ENCODE data around the gene GINS1.

The GINS1 gene

DNA sequence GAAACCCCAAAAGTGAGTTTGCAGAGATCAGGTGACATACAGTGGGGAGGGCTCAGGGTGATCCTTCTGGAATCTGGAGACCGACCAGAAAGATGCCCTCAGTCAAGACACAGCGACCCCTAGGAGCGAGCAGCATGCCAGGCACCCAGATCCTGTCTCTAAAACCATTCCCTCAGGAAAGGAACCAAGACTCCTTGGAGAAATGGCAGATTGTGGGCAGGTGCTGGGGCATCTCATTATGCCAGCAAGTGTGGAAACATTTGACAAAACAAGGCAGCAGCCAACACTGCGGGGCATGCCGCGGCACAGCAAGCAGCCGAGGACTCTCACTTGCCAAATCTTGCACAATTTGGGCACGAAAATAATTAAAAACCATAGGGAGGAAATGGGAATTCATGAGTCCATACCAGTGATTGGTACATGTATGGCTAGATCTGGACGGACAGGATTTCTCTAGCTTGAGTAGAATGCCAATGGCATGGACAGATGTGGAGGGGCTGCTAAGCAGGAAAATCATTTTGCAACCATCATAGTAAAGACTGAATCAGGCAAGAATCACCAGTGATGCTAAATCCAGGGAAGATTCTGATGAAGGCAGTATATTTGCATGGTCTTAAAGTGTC lies 76.9 kb downstream of the GINS1 start:
- TF ChIP-seq, protein P1, sequence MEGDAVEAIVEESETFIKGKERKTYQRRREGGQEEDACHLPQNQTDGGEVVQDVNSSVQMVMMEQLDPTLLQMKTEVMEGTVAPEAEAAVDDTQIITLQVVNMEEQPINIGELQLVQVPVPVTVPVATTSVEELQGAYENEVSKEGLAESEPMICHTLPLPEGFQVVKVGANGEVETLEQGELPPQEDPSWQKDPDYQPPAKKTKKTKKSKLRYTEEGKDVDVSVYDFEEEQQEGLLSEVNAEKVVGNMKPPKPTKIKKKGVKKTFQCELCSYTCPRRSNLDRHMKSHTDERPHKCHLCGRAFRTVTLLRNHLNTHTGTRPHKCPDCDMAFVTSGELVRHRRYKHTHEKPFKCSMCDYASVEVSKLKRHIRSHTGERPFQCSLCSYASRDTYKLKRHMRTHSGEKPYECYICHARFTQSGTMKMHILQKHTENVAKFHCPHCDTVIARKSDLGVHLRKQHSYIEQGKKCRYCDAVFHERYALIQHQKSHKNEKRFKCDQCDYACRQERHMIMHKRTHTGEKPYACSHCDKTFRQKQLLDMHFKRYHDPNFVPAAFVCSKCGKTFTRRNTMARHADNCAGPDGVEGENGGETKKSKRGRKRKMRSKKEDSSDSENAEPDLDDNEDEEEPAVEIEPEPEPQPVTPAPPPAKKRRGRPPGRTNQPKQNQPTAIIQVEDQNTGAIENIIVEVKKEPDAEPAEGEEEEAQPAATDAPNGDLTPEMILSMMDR (IDR thresholded peaks at IDR 0.05; ENCODE audit: insufficient read depth, missing control alignments): no peak
- no peak for FAIRE-seq

DNA sequence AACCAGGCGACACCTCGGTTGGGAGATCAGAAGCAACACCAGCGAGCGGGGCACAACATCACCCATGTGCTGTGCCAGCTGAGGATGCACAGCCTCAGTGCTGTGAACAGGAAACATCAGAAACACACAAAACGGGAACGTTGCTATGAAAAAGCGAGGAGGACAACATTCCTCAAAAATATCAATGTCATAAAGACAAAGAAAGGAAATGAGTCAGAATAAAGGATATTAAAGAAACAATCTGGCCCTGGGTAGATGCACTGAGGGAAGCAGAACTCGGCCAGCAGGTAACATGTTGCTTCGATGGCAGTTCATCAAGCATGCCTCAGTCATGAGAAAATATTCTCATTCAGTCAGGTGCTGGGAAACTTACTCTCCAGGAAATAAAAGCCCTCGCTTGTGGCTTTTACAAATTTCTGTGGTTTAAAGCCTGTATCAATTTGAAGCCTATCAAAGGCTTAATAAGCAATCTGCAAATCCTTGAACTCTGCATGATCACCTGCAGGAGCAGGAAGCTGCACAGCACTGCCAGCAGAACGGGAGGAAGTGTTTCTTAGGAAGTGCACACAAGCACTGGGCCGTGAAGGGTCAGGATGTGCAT lies 77.5 kb downstream of the GINS1 start:
- TF ChIP-seq, protein P1 (IDR thresholded peaks at IDR 0.05; ENCODE audit: insufficient read depth, missing control alignments): no peak
- no peak for FAIRE-seq
- DNase-seq (ENCODE audit: insufficient read length, low spot score): no peak

More for the DNA sequence above, 76.9 kb downstream of the GINS1 start:
- no peak for DNase-seq (ENCODE audit: insufficient read length, low spot score)

DNA sequence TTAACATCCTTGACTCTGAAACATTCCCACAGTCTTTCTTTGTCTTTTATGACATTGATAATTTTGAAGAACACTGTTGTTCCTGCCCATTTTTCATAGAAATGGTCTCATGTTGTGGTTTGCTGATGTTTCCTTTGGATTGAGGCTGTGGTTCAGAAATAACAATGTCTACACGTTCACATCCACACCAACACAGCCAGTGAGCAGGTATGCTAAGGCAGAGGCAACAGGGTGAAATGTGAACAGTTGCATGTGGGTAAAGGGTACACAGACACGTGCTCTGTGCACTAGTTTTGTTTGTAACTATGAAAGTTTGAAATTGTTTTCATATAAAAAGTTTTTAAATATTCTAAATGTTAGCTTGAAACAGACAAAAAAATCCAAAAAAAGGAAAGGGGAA lies 78.4 kb downstream of the GINS1 start:
- DNase-seq (ENCODE audit: insufficient read length, low spot score): no peak

GRCh38 chr20:25486377-25486776 lies 78.9 kb downstream of the GINS1 start:
- DNase-seq (ENCODE audit: insufficient read length, low spot score): no peak
- FAIRE-seq: no peak
- TF ChIP-seq, protein P1 (IDR thresholded peaks at IDR 0.05; ENCODE audit: insufficient read depth, missing control alignments): no peak

More for the DNA sequence above, 78.4 kb downstream of the GINS1 start:
- no peak for FAIRE-seq
- TF ChIP-seq, protein P1 (IDR thresholded peaks at IDR 0.05; ENCODE audit: insufficient read depth, missing control alignments): no peak

- TF ChIP-seq, protein P1 (IDR thresholded peaks at IDR 0.05; ENCODE audit: insufficient read depth, missing control alignments): no peak
- FAIRE-seq (no peak), DNase-seq (ENCODE audit: insufficient read length, low spot score) (no peak)
Observed at GRCh38 chr20:25487306-25487705, 79.8 kb downstream of the GINS1 start.

GRCh38 chr20:25487975-25488374 lies 80.5 kb downstream of the GINS1 start:
- TF ChIP-seq, protein P1 (IDR thresholded peaks at IDR 0.05; ENCODE audit: insufficient read depth, missing control alignments): no peak
- DNase-seq (ENCODE audit: insufficient read length, low spot score) (no peak), FAIRE-seq (no peak)

DNA sequence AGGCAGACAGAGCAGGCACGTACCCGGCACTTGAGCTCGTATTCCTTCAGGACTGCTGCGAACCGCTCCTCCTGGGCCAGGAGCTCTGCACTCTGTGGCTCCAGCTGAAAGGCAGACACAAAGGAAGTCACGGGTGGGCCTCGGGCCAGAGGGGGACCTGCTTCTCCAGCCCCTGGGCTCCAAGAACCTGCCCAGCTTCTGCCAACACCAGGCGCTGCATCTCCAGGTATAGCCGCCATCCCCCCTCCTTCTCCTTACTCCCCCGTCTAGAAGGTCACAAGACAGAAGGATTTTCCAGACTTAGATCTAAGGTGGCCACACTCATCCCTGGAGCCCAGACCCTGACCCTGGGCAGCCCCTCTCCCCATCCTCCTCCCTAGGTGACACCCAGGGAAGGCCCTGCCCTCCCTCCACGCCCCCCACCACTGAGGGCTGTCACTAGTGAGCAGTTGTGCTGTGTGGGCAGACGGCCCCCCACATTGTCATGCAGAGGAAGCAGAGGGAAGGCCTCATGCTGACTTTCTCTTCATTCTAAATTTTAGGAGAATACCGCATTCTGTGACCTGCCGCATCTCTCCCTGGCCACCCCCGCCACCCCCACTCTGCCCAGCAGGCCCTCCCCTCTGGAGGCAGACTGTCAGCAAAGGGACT lies 81.9 kb downstream of the GINS1 start:
- DNase-seq (ENCODE audit: insufficient read length, low spot score) (no peak), FAIRE-seq (no peak)
- TF ChIP-seq, protein P1 (IDR thresholded peaks at IDR 0.05; ENCODE audit: insufficient read depth, missing control alignments): no peak

Measured in D721Med (cell line).